ENCODE results near the gene NBR1.
"Not testable (repeated sequence)": the region's sequence is repeated elsewhere in the genome, so short reads cannot be mapped to it uniquely, and the experiment has no call there.

NBR1 gene, protein sequence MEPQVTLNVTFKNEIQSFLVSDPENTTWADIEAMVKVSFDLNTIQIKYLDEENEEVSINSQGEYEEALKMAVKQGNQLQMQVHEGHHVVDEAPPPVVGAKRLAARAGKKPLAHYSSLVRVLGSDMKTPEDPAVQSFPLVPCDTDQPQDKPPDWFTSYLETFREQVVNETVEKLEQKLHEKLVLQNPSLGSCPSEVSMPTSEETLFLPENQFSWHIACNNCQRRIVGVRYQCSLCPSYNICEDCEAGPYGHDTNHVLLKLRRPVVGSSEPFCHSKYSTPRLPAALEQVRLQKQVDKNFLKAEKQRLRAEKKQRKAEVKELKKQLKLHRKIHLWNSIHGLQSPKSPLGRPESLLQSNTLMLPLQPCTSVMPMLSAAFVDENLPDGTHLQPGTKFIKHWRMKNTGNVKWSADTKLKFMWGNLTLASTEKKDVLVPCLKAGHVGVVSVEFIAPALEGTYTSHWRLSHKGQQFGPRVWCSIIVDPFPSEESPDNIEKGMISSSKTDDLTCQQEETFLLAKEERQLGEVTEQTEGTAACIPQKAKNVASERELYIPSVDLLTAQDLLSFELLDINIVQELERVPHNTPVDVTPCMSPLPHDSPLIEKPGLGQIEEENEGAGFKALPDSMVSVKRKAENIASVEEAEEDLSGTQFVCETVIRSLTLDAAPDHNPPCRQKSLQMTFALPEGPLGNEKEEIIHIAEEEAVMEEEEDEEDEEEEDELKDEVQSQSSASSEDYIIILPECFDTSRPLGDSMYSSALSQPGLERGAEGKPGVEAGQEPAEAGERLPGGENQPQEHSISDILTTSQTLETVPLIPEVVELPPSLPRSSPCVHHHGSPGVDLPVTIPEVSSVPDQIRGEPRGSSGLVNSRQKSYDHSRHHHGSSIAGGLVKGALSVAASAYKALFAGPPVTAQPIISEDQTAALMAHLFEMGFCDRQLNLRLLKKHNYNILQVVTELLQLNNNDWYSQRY

DNA sequence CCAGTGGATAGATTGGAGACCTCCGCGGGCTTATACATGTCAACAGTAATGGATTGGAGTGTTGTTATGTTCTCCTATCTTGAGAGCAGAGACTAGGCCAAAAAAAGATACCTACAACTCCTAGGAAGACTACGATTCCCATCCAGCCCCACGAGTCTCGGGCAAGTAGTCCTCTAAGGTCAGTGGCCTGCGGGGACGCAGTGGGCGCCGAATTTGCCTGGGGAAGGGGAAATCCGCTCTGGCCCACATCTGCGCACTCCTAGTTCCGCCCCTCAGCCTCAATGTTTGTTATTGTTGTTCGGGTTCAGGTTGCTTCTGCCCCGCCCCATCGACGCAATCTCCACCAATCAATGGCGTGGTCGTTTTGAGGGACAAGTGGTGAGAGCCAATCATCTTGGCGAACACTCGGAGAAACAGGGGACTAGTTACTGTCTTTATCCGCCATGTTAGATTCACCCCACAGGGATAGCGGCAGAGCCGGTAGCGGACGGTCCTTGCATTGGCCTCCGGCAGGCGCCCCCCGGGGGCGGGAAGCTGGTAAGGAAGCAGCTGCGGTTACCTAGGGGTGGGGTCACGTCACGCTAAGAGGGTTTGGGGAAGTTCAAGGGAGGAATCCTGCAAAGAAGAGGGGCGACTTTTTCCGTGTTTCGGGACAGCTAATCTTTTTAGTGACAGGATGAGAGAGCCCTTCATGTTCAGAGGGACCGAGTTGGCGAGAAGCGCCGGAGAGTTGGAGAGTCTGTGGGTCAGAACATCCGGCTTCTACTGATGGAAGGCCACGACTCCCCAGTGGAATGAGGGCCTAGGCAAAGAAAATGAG lies at the start of gene NBR1:
Gene NBR1 (plus strand): TSS at position 449 of the 820 bp plus-strand sequence. CDS start 4,586 bp downstream, outside the sequence.
- DNase-seq (ENCODE audit: low read depth, low spot score) = peak; percentile 87
- H3K27ac ChIP-seq = peak within 1 kb of the TSS; percentile 94

DNA sequence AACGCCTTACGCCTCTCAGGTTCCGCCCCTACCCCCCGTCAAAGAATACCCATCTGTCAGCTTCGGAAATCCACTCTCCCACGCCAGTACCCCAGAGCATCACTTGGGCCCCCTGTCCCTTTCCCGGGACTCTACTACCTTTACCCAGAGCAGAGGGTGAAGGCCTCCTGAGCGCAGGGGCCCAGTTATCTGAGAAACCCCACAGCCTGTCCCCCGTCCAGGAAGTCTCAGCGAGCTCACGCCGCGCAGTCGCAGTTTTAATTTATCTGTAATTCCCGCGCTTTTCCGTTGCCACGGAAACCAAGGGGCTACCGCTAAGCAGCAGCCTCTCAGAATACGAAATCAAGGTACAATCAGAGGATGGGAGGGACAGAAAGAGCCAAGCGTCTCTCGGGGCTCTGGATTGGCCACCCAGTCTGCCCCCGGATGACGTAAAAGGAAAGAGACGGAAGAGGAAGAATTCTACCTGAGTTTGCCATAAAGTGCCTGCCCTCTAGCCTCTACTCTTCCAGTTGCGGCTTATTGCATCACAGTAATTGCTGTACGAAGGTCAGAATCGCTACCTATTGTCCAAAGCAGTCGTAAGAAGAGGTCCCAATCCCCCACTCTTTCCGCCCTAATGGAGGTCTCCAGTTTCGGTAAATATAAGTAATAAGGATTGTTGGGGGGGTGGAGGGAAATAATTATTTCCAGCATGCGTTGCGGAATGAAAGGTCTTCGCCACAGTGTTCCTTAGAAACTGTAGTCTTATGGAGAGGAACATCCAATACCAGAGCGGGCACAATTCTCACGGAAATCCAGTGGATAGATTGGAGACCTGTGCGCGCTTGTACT lies 45.7 kb upstream of the NBR1 start, which contains the start of gene BRCA1:
Gene BRCA1 (minus strand): TSS at position 232 of the 834 bp plus-strand sequence. CDS start 1,268 bp downstream, outside the sequence.
- peak within 1 kb of the TSS; percentile 90 for H3K27ac ChIP-seq
- peak; percentile 97 for DNase-seq (ENCODE audit: low read depth, low spot score)

DNA sequence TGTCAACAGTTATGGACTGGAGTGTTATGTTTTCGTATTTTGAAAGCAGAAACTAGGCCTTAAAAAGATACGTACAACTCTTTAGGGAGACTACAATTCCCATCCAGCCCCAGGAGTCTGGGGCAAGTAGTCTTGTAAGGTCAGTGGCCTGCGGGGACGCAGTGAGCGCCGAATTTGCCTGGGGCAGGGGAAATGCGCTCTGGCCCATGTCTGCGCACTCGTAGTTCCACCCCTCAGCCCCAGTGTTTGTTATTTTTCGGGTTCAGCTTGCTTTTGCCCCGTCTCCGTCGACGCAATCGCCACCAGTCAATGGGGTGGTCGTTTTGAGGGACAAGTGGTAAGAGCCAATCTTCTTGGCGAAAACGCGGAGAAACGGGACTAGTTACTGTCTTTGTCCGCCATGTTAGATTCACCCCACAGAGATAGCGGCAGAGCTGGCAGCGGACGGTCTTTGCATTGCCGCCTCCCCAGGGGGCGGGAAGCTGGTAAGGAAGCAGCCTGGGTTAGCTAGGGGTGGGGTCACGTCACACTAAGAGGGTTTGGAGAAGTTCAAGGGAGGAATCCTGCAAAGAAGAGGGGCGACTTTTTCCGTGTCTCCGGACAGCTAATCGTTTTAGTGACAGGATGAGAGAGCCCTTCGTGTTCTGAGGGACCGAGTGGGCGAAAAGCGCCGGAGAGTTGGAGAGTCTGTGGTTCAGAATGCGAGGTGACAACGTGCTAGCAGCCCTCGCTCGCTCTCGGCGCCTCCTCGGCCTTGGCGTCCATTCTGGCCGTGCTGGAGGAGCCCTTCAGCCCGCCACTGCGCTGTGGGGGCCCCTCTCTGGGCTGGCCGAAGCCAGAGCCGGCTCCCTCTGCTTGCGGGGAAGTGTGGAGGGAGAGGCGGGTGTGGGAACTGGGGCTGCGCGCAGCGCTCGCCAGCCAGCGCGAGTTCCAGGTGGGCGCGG lies 44.8 kb upstream of the NBR1 start:
- H3K27ac ChIP-seq = peak overlapping the region; percentile 90
- no peak for DNase-seq (ENCODE audit: low read depth, low spot score)

DNA sequence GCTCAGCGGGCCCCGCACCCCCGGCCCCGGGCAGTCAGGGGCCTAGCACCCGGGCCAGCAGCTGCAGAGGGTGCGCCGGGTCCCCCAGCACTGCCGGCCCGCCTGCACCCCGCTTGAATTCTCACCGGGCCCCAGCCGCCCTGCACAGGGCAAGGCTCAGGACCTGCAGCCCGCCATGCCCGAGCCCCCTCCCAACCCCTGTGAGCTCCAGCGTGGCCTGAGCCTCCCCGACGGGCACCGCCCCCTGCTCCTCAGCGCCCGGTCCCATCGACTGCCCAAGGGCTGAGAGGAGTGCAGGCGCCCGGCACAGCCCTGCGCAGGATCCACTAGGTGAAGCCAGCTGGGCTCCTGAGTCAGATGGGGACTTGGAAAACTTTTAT lies 44.1 kb upstream of the NBR1 start:
- no peak for DNase-seq (ENCODE audit: low read depth, low spot score)
- peak overlapping the region; percentile 90 for H3K27ac ChIP-seq

DNA sequence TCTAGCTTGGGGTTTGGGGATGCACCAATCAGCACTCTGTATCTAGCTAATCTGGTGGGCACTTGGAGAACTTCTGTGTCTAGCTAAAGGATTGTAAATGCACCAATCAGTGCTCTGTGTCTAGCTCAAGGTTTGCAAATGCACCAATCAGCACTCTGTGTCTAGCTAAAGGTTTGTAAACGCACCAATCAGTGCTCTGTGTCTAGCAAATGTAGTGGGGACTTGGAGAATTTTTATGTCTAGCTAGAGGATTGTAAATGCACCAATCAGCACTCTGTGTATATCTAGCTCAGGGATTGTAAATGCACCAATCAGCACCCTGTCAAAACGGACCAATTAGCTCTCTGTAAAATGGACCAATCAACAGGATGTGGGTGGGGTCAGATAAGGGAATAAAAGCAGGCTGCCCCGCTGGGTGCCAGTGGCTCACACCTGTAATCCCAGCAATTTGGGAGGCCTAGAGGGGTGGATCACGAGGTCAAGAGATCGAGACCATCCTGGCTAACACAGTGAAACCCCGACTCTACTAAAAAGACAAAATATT lies 43.6 kb upstream of the NBR1 start:
- peak overlapping the region; percentile 90 for H3K27ac ChIP-seq
- not testable (repeated sequence) for DNase-seq (ENCODE audit: low read depth, low spot score)

DNA sequence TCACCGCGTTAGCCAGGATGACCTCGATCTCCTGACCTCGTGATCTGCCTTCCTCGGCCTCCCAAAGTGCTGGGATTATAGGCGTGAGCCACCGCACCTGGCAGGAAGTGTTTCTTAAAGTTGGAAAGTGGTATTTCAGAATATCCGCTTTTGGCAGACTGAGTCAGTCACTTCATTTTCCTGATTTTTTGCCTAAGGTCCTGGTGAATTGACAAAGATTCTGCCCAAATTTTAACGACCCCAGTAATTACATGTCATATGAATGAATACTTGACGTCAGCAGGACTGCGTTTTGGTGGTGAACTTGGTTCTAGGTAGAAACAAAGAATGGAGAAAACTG lies 41.4 kb upstream of the NBR1 start:
- DNase-seq (ENCODE audit: low read depth, low spot score) = no peak
- H3K27ac ChIP-seq = peak overlapping the region; percentile 90

DNA sequence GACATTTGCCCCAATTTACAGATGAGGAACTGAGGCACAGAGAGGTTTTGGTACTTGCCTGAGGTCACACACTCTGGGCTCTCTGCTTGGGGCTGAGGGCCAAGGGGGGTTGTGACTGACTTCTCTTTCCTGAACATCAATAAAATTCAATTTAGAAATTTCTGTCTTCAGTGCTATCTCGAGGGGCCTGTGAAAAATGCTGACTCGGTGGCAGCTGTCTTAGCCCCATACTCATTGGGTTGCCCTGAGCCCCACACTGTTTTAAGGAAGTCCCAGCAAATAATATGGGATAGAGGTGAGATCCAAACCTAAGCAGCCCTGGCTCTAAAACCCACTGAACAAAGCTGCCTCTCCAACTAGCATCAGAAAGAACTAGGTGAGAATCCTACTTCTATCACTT lies 38.9 kb upstream of the NBR1 start:
- no peak overlapping the region for H3K27ac ChIP-seq
- no peak for DNase-seq (ENCODE audit: low read depth, low spot score)

DNA sequence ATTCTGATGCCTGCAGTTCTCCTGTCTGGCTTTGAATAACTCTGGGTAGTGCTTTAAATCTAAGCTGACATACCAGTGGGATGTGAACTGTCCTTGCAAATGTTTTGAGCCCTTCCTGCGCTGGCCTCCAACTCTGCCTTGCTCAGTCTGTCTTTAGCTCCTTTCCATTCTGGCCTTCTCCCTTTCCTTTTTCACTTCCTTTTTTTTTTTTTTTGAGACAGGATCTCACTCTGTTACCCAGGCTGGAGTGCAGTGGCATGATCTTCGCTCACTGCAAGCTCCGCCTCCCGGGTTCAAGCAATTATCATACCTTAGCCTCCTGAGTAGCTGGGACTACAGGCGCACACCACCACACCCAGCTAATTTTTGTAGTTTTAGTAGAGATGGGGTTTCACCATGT lies 37.6 kb upstream of the NBR1 start:
- H3K27ac ChIP-seq; DNase-seq (ENCODE audit: low read depth, low spot score): not testable (repeated sequence)

DNA sequence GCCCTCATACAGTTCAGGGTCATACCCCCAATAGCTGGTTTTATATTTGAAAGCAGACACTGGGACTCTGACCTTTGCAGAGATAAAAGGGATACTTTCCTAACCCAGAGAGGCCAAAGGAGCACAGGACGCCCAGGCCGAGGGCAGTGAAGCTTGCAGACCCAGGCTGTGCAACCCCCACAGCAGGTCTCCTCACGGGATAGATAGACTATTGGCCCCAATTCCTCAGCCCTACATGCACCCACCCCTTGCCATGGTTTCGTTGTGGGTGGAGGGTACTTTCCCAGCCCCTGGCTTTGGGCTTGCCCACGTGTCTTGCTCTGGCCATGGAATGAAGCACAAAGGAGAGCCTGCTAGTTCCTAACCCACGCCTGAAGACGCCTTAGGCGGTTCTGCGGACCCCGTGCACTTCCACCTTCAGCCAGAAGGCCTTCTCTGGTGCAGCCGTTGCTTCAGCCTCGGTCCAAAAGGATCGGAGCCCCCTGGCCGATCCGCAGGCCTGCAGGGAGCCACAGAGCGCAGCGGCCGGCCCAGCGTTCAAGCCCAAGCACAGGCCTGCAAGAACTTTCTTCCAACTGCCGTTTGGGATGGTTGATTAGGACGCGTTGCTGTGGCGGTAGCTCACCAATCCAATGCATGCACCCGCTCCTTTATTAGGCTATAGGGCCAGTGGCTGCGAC lies 36.1 kb upstream of the NBR1 start:
- H3K27ac ChIP-seq = no peak overlapping the region
- no peak for DNase-seq (ENCODE audit: low read depth, low spot score)

DNA sequence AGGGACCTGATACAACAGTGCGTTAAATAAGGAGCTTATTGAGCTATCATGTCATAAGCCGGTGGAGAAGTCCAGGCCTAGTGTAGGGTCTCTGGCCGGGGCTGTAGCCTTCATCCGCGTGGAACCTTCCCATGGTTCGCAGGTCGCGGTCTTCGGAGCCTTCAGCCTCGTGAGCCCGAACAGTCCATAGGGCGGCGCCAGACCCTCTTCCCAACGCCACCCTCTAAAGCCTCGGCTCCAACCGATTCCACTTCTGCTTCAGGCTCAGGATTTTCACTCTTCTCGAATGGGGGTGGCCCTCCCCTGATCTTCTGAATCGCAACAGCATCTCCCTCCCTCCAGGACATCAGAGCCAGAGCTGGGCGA lies 35.6 kb upstream of the NBR1 start:
- H3K27ac ChIP-seq = no peak overlapping the region
- no peak for DNase-seq (ENCODE audit: low read depth, low spot score)

DNA sequence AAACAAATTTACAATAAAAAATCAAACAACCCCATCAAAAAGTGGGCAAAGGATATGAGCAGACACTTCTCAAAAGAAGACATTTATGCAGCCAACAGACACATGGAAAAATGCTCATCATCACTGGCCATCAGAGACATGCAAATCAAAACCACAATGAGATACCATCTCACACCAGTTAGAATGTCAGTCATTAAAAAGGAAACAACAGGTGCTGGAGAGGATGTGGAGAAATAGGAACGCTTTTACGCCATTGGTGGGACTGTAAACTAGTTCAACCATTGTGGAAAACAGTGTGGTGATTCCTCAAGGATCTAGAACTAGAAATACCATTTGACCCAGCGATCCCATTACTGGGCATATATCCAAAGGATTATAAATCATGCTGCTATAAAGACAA lies 34.4 kb upstream of the NBR1 start:
- not testable (repeated sequence) for H3K27ac ChIP-seq; DNase-seq (ENCODE audit: low read depth, low spot score)

DNA sequence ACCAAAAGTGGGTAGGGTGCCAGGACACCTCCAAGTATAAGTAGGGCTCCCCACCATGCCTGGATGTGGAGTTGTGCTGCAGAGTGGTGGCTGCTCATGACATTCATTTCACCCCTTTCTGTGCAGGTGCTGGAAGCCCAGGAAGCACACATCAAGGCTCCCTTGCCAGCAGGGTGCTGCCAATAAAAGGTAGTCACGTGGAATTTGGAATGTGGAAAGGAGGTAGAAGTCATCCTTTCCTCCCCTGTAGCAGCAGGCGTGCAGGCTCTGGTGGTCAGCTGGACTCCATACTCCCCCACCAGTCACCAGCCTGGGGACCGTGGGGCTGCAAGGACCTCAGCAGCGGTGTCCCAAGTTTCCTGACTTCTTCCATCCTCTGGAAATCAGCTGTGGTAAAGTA lies 32.5 kb upstream of the NBR1 start:
- not testable (repeated sequence) for DNase-seq (ENCODE audit: low read depth, low spot score); H3K27ac ChIP-seq

DNA sequence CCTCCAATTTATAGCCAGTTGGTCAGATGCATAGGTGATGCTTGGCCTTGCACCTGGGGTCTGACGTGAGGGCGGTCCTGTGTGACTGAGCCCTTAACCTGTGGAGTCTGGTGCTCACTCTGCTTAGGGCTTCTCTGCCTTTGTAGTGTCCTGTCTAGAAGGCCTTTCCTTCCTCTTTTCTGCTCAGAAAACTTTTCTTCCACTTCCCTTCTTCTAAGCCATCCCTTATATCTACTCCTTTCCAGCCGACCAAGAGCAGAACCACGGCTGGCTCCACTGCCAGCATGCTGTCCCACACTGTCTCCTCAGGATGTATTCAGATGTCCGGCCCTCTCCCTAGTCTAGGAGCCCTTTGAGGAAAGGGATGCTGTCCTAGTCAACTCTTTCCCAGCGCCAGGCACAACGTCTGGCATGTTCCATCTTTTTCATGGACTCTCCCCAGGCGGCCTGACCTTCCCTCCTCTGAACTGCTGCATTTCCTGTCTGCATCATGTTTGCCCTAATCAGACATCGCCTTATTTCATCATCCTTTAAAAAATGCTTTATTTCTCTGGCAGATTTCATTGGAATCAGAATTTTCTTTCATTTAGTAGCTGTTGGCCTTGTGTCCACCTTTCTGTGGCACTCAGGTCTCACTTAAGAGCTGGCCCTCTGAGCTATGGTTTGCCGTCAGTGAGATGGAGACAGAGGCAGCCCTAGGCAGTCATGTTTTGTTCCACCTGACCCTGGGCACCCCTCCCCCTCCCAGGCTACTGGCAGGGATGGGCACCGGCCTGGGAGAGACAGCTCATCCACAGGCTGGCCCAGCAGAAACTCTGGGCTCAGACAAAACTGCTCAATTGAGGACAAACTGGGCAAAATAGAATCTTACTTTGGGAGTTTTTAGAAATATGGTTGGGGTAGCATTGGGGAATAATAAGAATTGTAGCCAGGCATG lies 30.4 kb upstream of the NBR1 start:
- no peak overlapping the region for H3K27ac ChIP-seq
- no peak for DNase-seq (ENCODE audit: low read depth, low spot score)

DNA sequence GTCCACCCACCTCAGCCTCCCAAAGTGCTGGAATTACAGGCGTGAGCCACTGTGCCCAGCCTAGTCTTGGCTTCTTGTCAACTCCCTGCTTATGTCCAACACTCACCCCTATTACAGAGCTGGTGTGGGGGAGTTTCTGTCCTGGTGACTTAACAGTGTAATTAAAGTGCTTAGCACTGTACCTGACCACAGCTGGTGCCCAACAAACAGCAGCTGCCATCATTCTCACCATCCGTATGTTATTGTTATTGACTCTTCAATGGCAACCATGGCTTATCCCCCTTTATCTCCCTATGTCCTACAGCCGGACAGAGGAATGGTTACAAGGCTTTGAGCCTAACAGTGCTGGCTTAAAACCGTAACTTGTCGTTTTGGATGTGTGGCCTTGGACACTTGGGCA lies 28.9 kb upstream of the NBR1 start:
- no peak overlapping the region for H3K27ac ChIP-seq
- no peak for DNase-seq (ENCODE audit: low read depth, low spot score)

DNA sequence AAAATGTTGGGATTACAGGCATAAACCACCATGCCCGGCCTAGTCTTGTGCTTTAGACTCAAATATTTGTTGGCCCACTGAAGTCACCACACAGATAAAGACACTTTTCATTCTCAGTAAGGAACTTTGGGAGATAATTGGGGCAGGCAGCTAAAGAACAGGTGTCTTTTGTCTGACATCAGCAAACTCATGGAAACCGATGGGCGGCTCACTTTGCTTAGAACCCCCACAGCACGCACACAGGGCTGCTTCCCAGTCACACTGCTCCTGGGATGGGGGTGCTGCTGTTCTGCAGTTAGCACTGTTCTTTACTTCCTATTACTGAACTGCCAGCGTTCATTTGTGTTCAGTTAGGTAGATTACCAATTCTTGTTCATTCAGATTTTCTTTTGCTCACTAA lies 27.8 kb upstream of the NBR1 start:
- DNase-seq (ENCODE audit: low read depth, low spot score) = no peak

DNA sequence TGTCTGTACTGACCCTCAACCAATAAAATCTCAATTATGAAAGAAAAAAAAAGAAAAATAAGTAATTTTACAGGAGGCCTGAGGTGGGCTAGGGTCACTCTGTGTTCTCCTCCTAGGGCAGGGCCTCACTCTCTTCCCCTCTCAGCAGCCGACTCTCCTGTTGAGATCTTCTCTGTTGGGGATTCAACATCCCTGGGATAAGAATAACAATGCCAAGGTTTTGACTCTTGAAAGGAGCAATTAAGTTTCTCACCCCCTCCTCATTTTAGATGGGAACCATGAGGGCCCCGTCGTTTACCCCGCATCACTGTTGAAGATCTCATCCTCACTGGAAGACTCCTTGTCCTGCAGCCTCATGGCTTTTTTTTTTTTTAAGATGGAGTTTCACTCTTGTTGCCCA lies 24.4 kb upstream of the NBR1 start:
- DNase-seq (ENCODE audit: low read depth, low spot score) = no peak
- no peak overlapping the region for H3K27ac ChIP-seq

More for the DNA sequence above, 27.8 kb upstream of the NBR1 start:
- no peak overlapping the region for H3K27ac ChIP-seq
